GM12892 (cell line): Measurements from ENCODE around the gene CLASRP.

ENCODE experiments used
- POLR2A ChIP-seq: IDR thresholded peaks from 2 replicates; pipeline ENCODE4 v1.6.1; 2011; ENCODE audit warnings: low read depth, low read length, control low read depth
- POLR2AphosphoS5 ChIP-seq: IDR thresholded peaks from 2 replicates; pipeline ENCODE4 v1.6.1; 2011; ENCODE audit warnings: low read depth, low read length, control low read depth

DNA sequence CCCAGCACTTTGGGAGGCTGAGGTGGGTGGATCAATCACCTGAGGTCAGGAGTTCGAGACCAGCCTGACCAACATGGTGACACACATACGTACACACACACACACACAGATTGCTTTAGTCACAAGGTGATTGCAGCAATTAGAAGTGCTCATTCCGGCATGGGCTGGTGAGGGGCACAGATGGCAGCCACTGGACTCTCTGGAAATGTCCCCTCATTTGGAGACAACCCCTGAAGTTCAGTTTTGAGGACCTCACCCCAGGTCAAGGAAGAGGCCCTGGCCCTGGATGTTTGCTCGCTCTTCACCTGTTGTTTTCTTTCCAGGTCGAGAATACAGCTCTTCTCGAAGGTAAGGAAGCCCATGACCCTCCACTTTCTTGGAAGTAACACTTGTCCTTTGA lies 31.4 kb downstream of the CLASRP start:
- TF ChIP-seq POLR2AphosphoS5 (no peak), POLR2A (no peak; the same call in 1 of the 2 replicates)
